ENCODE results near the gene TPST2. TPM values are rescaled to one million over a fixed set of nuclear protein-coding genes. Genes with fewer than 3 reads are reported as not detected.

TPST2 gene
- polyA plus RNA-seq, 3 donors, result 62.8 to 83.8 (median 69.5) TPM

- Mint-ChIP-seq H3K36me3 (no peaks in the 10 kb centered on the region), H3K27ac (peak overlapping the region in 1 of 7 donors; percentile 32), H3K4me1 (peaks cover 46% of the 10 kb centered on the region), H3K4me3 (no peak overlapping the region), H3K9me3 (no peaks in the 10 kb centered on the region), H3K27me3 (ENCODE audit: low read depth in 3 of 3) (peaks cover 1 to 8% (median 2%) of the 10 kb centered on the region in 3 donors)
- Histone ChIP-seq H3K27me3 (ENCODE audit: control insufficient read depth in 2 of 2, insufficient read depth in 2 of 2, low read length in 2 of 2) (no peaks in the 10 kb centered on the region), H3K36me3 (replicated peaks in 1 of 2; ENCODE audit: control insufficient read depth in 1 of 2, insufficient read depth in 2 of 2, low read length in 2 of 2) (no peaks in the 10 kb centered on the region), H3K4me2 (replicated peaks; ENCODE audit: extremely low read depth, low read length, poor library complexity, severe bottlenecking) (no peak overlapping the region), H3K4me3 (replicated peaks in 1 of 3; ENCODE audit: low read depth in 2 of 3, low read length in 3 of 3) (no peak overlapping the region), H3K9ac (ENCODE audit: insufficient read depth, low read length, poor library complexity, severe bottlenecking) (no peak overlapping the region), H3K27ac (ENCODE audit: low read depth in 1 of 2, low read length in 2 of 2) (no peak overlapping the region), H4K20me1 (ENCODE audit: insufficient read depth, low read length) (no peaks in the 10 kb centered on the region), H2AFZ (ENCODE audit: insufficient read depth, low read depth, low read length, poor library complexity, severe bottlenecking) (no peak overlapping the region), H3K4me1 (ENCODE audit: control insufficient read depth in 1 of 2, insufficient read depth in 2 of 2, low read length in 2 of 2) (peaks cover 22 to 30% of the 10 kb centered on the region in 2 donors), H3K79me2 (ENCODE audit: insufficient read depth, low read length) (no peaks in the 10 kb centered on the region), H3K9me3 (replicated peaks in 1 of 2; ENCODE audit: control insufficient read depth in 1 of 2, insufficient read depth in 1 of 2, low read length in 2 of 2) (no peaks in the 10 kb centered on the region)
- no peak for TF ChIP-seq CTCF (IDR thresholded peaks at IDR 0.05)
- no peak for DNase-seq
- intact Hi-C loops (cut with micrococcal nuclease), result no loop called here
- 66% methylated on average over 10 of the region's 11 CpGs for WGBS (ENCODE audit: insufficient coverage)
These were observed 26.0 kb upstream of the TPST2 start for GRCh38 chr22:26615830-26616435.

- no peak for DNase-seq
- 40% methylated on average over 2 of the region's 5 CpGs for WGBS (ENCODE audit: insufficient coverage)
- H3K27ac Mint-ChIP-seq, result no peak overlapping the region
These were observed 25.2 kb upstream of the TPST2 start for GRCh38 chr22:26615149-26615548.

More at GRCh38 chr22:26615149-26615548, 25.2 kb upstream of the TPST2 start:
- peaks cover 51% of the 10 kb centered on the region for H3K4me1 Mint-ChIP-seq
- H3K27me3 Mint-ChIP-seq (ENCODE audit: low read depth in 3 of 3), result peaks cover 2 to 8% (median 2%) of the 10 kb centered on the region in 3 donors
- no peaks in the 10 kb centered on the region for H3K9me3 Mint-ChIP-seq
- Histone ChIP-seq H4K20me1 (ENCODE audit: insufficient read depth, low read length) (no peaks in the 10 kb centered on the region), H3K4me2 (replicated peaks; ENCODE audit: extremely low read depth, low read length, poor library complexity, severe bottlenecking) (no peak overlapping the region), H3K27ac (ENCODE audit: low read depth in 1 of 2, low read length in 2 of 2) (no peak overlapping the region), H3K4me3 (replicated peaks in 1 of 3; ENCODE audit: low read depth in 2 of 3, low read length in 3 of 3) (no peak overlapping the region), H3K79me2 (ENCODE audit: insufficient read depth, low read length) (no peaks in the 10 kb centered on the region), H3K9me3 (replicated peaks in 1 of 2; ENCODE audit: control insufficient read depth in 1 of 2, insufficient read depth in 1 of 2, low read length in 2 of 2) (no peaks in the 10 kb centered on the region), H3K36me3 (replicated peaks in 1 of 2; ENCODE audit: control insufficient read depth in 1 of 2, insufficient read depth in 2 of 2, low read length in 2 of 2) (no peaks in the 10 kb centered on the region), H3K4me1 (ENCODE audit: control insufficient read depth in 1 of 2, insufficient read depth in 2 of 2, low read length in 2 of 2) (peaks cover 29 to 36% of the 10 kb centered on the region in 2 donors), H2AFZ (ENCODE audit: insufficient read depth, low read depth, low read length, poor library complexity, severe bottlenecking) (no peak overlapping the region), H3K27me3 (ENCODE audit: control insufficient read depth in 2 of 2, insufficient read depth in 2 of 2, low read length in 2 of 2) (no peaks in the 10 kb centered on the region), H3K9ac (ENCODE audit: insufficient read depth, low read length, poor library complexity, severe bottlenecking) (no peak overlapping the region)
- no peak overlapping the region for H3K4me3 Mint-ChIP-seq
- intact Hi-C loops (cut with micrococcal nuclease), result no loop called here
- H3K36me3 Mint-ChIP-seq, result no peaks in the 10 kb centered on the region
- no peak for TF ChIP-seq CTCF (IDR thresholded peaks at IDR 0.05)

All from CD14-positive monocyte (primary cell).